Measurements from ENCODE around the gene STPG4.

- no peak for TF ChIP-seq CTCF (IDR thresholded peaks at IDR 0.05)
- TF ChIP-seq POLR2AphosphoS5 (IDR thresholded peaks at IDR 0.05), result no peak
These were observed 114.0 kb downstream of the STPG4 start for GRCh38 chr2:47041063-47041462.

Data from transverse colon (tissue), 4 donors.